ENCODE measurements around the gene SLC12A7.

- TF ChIP-seq CTCF (IDR thresholded peaks at IDR 0.05; ENCODE audit: insufficient read depth, low read depth, low read length) (no peak), EZH2 (IDR thresholded peaks at IDR 0.05; ENCODE audit: insufficient read depth, low read length) (no peak)
Observed at GRCh38 chr5:1110307-1111240, 1.3 kb downstream of the SLC12A7 start.

Measured in astrocyte (in vitro differentiated cells and primary cell).